GM19328 (cell line): ENCODE measurements around the gene MSI2.
A peak's percentile ranks its signal among the peaks of the same experiment; 100 is the strongest.

ENCODE experiments used
- ATAC-seq: cut with Tn5 transposase; IDR thresholded peaks from one replicate; pipeline ENCODE4 v1.9.1; 2021; ENCODE audit warnings: mild to moderate bottlenecking, moderate library complexity; ENCODE audit not compliant: unreplicated experiment

The MSI2 gene

DNA sequence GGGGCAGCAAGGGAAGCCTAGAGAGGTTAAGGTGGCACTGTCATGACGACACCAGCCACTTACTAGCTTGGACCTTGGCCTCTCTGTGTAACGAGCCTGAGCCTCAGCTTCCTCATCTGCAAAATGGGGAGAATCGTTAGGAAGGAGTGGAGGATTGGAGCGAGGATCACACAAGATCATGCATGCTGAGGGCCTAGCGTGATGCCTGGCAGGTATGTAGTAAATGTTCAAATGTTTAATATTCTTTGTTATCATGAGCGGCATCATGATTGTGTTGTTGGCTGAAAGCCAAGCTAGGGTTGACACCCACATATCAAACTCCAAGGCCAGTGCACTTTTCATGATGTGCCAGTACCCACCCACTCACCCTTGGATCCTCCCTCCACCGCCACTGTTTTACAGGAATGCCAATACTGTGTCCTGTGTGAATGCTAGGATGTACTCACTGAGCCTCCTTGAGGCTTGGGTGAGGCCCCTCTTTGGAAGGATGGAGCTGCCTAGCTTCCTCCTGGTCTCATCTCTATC is 192.5 kb downstream of the MSI2 start:
- ATAC-seq, result no peak

DNA sequence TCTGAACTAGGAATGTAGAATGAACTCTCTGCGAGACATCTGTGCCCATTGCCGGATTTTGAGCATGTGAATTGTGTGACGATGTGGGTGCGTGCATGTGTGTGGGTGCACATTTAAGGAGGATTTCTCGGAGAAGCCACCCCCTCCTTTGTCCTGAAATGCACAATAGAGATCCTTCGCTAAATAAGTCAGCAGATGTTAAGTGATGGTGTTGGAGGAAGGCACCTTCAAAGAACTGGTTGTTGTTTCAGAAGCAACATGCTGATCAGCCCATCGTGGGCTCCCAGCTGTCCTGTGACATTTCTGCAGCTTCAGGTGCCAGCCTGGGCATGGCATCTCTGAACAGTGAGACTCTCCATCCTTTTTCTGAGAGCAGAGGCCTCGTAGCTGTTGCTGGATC is 194.9 kb downstream of the MSI2 start:
- ATAC-seq, result no peak

DNA sequence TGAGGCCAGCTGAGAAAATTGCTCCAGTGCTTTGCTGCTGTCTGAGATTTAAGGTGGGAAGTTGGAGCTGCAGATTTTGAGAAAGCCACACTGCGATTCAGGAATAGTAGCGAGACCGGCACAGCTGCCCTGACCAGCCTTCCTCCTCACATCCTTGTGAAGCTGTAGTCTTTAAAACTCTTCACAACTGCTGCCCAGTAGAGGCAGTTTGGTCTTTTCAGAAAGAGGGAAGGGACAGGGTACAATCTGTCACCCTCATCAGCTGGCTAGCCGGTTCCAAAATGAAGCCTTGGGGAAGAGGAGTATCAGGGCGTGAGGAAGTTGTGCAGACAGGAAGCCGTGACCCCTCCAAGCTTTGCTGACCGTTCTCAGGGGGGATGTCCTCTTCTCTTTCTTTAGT is 195.3 kb downstream of the MSI2 start:
- no peak for ATAC-seq

DNA sequence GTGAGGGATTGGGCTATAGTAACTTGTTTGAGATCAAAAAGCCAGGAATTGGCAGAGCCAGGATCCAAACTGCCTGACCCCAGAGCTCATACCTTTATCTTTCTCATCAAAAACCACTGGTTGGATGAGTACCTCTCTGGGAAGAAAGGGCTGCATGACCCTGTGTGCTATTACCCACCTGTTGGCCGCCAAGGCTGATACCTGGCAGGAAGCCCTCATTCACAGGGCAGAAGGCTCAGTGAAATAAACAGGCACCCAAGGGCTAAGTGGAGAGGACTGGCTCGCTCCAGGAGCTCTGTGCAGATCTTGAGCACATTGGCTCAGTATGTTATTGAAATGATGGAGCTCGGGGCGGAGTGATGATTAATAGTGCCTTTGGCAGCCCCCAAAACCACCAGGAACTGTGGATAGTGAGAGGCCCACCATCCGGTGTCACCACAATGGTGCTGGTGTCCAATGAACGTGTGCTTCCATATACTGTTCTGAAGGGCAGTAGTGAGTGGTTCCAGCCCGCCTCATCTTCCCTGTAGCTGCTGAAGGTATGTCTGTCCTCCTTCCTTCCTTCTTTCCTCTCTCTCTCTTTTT is 197.6 kb downstream of the MSI2 start:
- no peak for ATAC-seq

DNA sequence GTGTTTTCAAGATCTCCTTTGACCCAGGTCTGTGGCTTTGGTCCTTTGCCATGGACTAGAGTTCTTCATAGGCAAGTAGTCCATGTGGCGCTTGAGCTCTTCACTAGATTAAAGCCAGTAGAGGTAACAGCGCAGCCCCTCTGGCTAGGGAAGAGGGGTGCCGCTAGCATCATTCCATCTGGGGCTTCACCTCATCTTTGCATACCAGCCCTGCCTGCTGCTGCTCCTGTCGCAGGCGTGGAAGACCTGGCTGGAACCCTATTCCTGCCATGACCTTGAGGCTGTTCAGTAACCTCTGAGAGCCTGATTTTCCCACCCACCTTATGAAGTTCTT is 198.4 kb downstream of the MSI2 start:
- no peak for ATAC-seq

DNA sequence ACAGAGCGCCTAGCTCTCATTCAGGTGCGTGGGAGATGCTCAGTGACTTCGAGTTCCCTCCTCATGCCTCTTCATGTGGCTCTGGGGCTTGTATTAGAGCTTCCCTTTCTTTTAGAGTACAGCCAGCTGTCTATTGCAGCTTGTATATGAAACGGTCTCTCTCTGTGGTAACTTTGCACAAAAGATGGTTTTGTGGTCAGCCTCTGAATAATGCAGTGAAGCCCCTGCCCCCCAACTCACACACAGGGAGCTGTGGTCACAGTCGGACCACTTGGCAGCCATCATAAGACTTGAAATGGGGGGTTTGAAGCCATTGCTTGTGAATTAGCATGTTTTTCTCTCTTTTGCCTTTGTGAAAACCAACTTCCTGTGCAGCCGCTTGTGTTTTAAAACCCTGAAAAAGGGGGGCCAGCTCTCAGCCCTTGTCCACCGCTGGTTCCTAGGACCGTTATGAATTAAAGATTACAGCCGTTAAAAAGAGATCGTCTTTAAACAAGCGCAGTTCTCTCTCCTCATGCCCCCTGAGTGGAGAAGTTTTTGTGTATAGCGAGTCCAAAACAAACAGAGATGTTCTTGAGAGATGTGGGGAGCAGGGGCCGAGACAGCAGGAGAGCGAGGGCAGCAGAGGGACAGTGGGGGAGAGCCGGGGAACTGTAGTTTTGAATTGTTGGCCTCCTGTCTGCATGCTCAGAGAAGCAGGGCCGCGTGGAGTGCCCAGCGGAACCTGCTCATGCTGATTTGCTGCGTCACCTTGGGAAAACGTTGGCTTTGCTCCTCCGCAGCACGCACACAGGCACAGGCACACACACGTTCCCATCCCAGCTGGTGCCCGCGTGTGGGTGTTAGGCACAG is 199.0 kb downstream of the MSI2 start:
- ATAC-seq, result peak; percentile 61

DNA sequence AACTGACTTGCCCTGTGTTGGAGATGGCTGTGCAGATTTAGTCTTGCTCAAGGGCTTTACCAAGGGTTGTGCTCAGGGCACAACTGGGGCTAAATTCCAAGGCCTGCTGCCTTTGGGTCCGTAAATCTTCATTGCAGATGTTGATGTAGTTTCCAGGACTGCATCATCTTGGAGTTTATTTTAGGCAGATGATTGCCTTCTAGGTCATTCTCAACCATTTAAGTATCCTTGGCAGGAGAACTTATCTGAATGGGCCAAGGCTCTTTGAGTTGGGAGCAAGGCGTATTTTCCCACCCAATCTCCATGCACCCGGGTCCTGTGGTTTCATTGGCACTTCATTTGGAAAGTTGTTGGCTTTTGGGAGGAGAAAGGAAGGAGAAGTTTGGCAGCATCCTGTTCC is 200.3 kb downstream of the MSI2 start:
- no peak for ATAC-seq

DNA sequence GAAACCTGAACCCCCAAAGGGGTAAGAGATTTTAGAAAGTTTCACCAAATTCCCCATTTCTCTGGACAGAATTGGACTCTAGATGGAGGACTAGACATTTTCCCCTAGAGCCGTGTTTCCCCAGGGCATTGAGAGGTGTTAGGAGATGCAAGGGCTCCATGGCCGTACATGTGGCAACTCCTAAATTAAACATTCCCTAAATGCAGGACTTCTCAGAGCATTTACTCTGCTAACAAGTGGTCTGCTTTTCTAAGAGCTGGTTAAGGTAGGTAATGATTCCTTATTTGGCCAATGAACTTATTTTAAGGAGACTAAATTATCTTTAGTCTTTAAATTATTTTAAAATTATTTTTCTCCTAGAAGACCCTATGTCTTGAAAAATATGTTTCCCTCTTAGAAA is 200.9 kb downstream of the MSI2 start:
- no peak for ATAC-seq

DNA sequence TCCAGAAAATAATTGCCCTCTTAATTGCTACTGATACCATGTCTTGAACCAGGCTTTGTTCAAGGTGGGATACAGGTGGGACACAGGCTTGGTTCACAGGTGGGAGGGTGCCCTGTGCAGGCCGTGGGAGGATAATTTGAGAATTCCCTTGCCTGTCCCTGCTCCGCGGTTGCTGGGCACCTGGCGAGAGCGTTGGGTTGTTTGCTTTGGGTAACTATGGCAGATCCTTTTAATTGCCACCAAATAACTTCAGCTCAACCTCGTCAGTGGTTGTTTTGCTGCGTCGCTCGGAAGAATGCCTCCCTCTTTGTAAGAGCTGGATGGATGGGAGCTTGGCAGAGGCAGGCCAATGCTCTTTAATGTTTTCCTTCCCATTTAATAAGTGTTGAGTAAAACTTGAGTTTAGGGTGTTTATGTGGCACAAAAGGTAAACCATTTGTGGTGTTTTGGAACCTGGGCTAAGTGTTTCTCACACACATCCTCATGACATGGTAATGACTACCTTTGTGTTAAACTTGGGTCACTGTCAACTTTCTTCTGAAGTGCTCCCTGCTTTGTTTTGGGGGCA is 202.5 kb downstream of the MSI2 start:
- no peak for ATAC-seq

DNA sequence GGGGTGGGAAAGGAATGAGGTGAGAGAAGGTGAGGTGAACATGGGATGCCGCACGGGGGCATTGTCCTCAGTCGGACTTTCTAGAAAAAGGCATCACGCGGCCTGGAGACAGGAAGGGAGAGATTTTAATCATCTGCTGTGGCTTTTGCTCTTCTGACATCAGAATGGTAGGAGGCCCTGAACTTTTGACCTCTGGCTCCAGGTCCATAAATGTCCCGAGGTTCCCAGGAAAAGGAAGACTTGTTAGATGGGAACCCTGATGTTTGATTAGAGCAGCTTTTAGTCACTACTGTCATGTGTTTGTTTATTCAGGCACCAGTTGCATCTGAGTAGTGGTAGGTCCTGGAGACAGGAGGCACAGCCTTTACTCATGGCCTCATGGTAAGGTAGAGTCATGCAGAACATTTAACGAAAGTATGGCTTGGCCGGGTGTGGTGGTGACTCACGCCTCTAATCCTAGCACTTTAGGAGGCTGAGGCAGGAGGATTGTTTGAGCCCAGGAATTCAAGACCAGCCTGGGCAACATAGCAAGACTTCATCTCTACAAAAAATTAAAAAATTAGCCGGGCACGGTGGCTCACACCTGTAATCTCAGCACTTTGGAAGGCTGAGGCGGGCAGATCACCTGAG is 203.1 kb downstream of the MSI2 start:
- ATAC-seq, result no peak

DNA sequence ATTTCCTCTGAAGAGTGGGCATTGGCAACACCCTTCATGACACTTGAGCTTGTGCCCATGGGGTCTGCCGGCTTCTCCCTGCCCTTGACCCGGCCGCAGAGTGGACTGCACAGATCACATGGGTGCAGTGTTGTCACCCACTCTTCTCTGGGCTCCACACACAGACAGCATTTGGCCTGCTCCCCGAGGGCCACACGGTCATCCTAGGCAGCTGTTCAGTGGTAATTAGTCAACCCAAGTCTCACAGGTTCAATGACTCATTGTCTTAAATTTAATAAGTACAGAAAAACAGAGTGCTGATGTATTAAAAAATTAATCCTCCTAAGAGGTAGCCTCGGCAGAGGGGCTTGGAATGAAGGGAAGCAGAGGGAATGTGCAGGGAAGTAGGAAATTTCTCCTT is 204.8 kb downstream of the MSI2 start:
- no peak for ATAC-seq

DNA sequence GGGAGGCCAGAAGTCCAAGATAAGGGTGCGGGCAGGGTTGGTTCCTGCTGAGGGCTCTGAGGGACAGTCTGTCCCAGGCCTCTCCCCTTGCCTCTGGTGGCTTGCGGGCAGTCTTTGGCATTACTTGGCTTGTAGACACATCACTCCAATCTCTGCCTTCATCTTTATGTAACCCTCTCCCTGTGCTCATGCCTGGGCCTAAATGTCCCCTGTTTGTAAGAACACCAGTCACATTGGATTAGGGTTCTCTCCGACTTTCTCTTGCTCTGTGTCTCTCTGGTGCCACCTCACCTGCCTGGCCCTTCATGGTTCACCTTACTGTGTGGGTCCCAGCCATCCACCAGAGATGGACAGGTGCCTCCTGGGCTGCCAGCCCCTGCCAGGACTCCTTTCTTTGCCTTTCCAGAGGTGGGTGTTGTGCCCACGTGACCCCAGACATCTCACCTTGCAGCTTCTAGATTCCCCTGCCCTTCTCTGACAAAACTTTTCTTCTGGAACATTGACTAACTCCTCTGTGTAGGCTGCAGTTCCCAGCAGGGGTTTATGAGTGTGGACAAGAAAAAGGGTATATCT is 205.8 kb downstream of the MSI2 start:
- ATAC-seq, result no peak

DNA sequence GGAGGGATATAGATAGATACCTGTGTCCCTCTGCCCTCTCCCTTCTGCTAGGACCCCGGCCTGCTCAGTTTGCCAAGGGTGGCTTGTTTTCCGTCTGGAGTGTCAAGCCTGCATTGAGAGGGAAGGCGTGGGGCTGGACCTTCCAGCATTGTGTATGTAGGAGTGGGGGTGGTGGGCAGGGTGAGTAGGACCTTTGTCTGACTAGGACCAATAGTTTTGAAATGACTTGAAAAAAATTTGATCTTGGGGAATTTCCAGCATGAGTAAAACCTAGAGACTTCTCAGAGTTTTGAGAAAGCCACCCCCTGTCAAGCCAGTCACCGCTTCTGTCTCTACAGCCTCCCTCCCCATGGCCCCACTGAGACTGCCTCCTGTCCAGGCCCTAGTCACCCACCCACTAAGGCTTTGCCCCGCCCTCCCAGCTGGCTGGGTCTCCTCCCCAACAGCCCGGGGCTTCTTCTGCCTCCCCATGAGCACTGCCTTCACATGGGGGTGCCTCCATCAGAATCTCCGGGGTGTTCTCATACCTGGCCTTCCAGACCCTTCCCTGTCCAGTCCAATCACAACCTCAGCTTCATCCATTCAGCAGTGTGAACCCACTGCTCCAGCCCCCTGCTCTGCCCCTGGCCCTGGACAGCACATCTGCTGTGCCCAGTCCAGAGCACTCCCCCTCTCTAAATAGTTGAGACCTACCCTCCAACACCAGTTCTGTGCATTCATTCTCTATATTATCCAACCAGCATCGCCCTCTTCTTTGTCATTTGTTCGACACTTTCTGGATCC is 207.0 kb downstream of the MSI2 start:
- ATAC-seq, result peak; percentile 94

DNA sequence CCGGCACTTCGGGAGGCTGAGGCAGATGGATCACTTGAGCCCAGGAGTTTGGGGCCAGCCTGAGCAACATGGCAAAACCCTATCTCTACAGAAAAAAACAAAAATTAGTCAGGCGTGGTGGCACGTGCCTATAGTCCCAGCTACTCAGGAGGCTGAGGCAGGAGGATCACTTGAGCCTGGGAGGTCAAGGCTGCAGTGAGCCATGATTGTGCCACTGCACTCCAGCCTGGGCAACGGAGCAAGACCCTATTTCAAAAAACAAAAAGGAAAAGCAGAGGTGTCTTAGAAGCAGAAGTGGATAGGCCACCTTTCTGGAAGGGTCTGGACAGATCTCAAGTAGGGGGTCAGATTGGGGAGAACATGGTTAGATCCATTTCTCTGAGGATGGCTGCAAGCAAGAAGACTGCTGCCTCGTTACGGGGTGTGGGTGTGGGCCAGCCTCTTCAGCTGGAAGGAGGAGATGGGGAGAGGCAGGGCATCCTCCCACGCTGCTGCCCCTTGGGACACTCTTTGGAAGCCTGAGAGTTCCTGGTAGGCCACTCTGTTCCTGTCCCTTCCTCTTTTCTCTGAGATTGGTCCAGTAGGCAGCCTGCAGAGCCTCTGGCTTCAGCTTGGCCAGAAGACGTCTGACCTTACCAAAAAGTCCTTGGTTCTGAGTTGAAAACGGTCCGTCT is 208.0 kb downstream of the MSI2 start:
- ATAC-seq, result no peak

DNA sequence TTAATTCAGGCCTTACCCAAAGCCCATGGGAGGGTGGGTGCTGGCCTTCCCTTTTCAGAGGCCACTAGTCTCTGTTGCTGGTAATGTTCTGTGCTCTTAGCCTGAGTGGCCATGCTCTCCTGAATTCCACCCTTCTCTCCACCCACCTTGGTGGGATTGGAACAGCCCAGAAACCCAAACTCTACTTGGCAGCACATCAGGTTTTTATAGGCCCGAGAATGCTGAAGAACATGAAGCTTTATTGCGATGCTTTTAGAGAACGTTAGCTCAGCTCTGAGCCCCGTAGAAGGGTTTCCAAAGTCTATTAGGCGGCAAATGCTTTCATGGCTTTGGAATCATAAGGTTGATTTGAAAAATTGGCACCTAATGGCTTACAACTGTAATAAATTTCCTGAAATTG is 209.3 kb downstream of the MSI2 start:
- ATAC-seq, result no peak

DNA sequence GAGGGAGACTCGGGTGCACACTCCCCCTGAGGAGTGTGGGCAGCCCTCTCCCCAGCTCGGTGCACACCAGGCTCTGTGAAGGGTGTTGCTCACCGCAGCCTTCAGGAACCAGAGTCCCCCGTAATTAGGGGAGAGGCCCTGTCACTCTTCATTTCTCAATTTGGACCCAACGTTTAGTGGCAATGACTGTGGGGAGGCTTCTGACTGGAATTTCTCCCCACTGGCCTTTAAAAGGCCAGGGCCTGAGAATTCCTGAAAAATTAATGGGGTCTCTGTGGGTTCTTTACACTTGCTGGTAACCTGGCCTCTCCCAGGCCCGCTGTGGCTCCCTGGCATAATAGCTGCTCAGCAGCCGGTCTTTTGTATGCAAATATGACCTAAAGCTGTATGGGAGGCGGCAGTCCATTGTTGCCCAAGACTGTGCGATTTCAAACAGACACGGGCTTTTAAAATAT is 209.7 kb downstream of the MSI2 start:
- no peak for ATAC-seq

DNA sequence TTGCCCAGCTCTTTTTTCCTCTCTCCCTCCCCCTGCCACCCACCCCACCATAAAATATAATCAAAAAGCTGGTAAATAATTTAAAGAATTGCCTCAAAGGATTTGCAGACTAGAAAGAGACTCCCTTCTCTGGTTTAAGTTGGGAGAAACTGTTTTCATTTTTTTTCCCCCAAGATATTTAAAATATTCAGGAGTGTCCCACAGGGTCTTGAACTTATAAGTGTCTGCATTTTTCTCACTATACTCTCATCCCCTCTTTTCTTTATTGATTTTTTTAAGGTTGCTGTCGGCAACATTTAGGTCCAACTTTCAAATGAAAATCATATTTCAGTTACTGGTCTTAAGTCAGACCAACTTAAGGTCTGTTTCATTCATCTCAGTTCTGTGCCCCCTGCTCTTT is 210.2 kb downstream of the MSI2 start:
- no peak for ATAC-seq

DNA sequence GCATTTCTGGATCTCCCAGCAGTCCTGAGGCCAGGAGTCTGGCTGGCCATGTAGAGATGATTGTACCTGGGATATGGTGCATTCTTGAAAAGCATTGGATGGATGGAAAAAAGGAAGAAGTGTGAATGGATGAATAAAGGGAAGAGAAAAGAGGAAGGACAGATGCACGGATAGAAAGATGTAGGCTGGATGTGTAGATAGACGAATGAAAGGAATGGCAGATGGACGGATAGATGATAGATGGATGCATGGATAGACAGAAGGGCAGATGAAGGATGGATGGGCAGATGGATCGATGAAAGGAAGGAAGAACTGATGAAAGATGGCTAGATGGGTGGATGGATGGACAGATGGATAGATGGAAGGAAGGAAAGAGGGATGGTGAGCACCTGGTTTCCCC is 210.9 kb downstream of the MSI2 start:
- ATAC-seq, result no peak

DNA sequence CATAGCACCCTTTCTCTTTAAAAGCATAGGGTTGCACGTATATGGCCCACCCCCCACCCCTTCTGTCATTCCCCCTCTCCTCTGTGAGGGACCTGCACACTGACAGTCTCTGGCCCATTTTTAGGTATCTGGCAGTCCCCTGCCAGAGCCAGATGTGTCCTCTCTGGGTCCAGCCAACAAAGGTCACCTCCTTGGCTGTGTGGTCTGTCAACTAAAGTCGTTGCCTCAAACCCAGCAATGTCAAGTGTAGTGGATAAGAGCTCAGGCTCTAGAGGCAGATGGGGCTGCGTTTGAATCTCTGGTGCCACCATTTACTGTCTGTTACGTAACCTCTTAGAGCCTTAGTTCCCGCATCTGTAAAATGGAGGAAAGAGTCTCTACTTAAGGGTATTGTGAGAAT is 211.5 kb downstream of the MSI2 start:
- ATAC-seq, result no peak
